Esophagus squamous epithelium (tissue), 5 donors: Measurements from ENCODE around the gene HILPDA. TPM values are rescaled to one million over a fixed set of nuclear protein-coding genes. Genes with fewer than 3 reads are reported as not detected.

Source experiments
- DNase-seq: peaks from one replicate; lab custom pipeline; 2025; lab: John Stamatoyannopoulos, UW
- H3K27ac ChIP-seq, 4 donors: fragments of 200-600 bp; sonication (generic); one replicate each; pipeline ENCODE4 v1.5.1; 2016 to 2019; ENCODE audit warnings: mild to moderate bottlenecking in 1 of 4
- H3K27me3 ChIP-seq, 4 donors: fragments of 200-600 bp; sonication (generic); 1 replicate in 3 of 4; 2 replicates in 1 of 4; pipeline versions ENCODE4 v1.5.1 to v1.6.0; 2017 to 2021; ENCODE audit warnings: antibody characterized with exemption in 1 of 4
- H3K36me3 ChIP-seq, 3 donors: fragments of 200-600 bp; sonication (generic); one replicate each; pipeline ENCODE4 v1.5.1; 2016 to 2019
- H3K4me1 ChIP-seq, 3 donors: fragments of 200-600 bp; sonication (generic); one replicate each; pipeline ENCODE4 v1.5.1; 2017 to 2019
- H3K4me3 ChIP-seq, 4 donors: fragments of 200-600 bp; sonication (generic); 1 replicate in 3 of 4; 2 replicates in 1 of 4; pipeline ENCODE4 v1.5.1; 2016 to 2019; ENCODE audit warnings: mild to moderate bottlenecking in 2 of 4, moderate library complexity in 1 of 4
- H3K9me3 ChIP-seq, 3 donors: fragments of 200-600 bp; sonication (generic); one replicate each; pipeline ENCODE4 v1.5.1; 2016 to 2019
- CTCF ChIP-seq, 6 experiments: fragments of 450-650 bp in 4 of 6; fragments of 200-600 bp in 2 of 6; sonication (generic) in 2 of 6; IDR thresholded peaks; one replicate each; pipeline ENCODE4 v1.5.1; 2016 to 2019; ENCODE audit warnings: antibody characterized with exemption in 6 of 6, mild to moderate bottlenecking in 4 of 6, moderate library complexity in 4 of 6
- POLR2A ChIP-seq, 4 donors: fragments of 450-650 bp; IDR thresholded peaks; one replicate each; pipeline ENCODE4 v1.6.1; 2017; ENCODE audit warnings: antibody characterized with exemption in 4 of 4, mild to moderate bottlenecking in 4 of 4, moderate library complexity in 3 of 4
- WGBS, 2 donors: methylation state at CpG; one replicate each; pipeline ENCODE4 v1.1.5; 2018; 5-methylcytosine and 5-hydroxymethylcytosine counted together
- intact Hi-C: fragments of 100-400 bp; cut with DNase I; formaldehyde crosslinking; loops from one replicate; pipeline ENCODE4 v1.15.0; 2022
- total RNA-seq, 4 donors: library from RNA; depleted of rRNA; stranded (reverse); fragments of >200 nt; gene quantifications; one replicate each; pipeline ENCODE4 v1.1.0, GENCODE V29; 2016
- donor health status: DM: yes; HTN: yes; CAD: no.

Gene HILPDA
- total RNA-seq, 4 donors from 2014 or later = 17.6 to 53.0 (median 21.9) TPM

DNA sequence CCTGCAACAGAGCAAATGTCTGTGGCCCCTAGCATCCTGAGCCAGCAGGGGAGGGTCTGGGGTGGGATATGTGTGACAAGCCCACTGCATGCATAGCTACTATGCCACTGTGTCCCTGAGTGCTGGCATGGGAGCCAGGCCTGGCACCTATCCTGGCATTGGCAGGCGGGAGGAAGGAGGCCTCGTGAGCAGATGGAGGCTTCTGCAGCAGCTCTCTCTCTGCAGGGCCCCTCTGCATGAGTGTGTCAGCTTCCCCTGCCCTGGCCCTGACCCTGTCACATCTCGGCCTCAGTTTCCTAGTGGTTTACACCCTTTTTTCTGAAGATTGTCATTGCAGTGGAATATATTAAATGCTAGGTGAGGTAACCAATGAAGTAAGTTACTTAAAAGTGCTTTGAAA, 32.8 kb upstream of the HILPDA start:
- WGBS, 2 donors = 63 to 70% methylated on average over 3 of the region's 3 CpGs
- intact Hi-C loops = no loop called here
- H3K4me3 ChIP-seq = no peak overlapping the region

DNA sequence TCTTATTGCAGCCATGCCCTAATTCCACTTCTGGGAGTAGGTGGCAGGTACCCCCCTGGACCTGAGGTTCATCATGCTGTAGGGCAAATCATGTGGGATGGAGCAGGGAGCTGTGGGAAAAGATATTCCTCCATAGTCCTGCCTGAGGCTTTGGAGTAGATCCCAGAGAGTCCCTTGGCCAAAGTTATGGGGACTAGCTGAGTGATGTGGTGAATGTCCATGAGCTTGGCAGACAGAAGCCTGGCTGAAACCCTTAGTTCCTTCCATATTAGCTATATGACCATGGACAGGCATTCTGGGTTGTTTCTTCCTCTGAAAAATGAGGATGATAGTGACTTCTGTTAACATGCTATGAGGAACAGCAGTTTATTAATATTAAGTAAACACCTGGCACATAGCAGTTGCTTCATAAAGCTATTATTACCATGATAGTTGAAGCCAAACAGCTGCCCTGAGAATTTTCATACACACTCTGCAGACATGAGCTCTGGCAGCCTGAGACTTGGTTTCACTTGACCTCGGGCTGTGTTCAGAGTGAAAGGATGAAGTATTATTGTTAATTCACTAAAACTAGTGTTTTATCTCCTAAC, 30.9 kb upstream of the HILPDA start:
- Histone ChIP-seq H3K9me3 (no peaks in the 10 kb centered on the region), H3K27me3 (no peaks in the 10 kb centered on the region), H3K36me3 (no peaks in the 10 kb centered on the region), H3K4me1 (peaks cover 0 to 23% (median 0%) of the 10 kb centered on the region in 3 donors), H3K27ac (no peak overlapping the region), H3K4me3 (no peak overlapping the region)
- DNase-seq = no peak
- 35 to 60% methylated on average over 1 of the region's 1 CpG for WGBS, 2 donors
- intact Hi-C loops = loop anchor here (2.0 kb wide), 1 partner anchor 26 kb away; no protein-coding TSS in a partner anchor
- no peak for TF ChIP-seq CTCF (IDR thresholded peaks at IDR 0.05)
- no peak for TF ChIP-seq POLR2A (IDR thresholded peaks at IDR 0.05)

More for the DNA sequence above, 32.8 kb upstream of the HILPDA start:
- Histone ChIP-seq H3K9me3 (no peaks in the 10 kb centered on the region), H3K36me3 (no peaks in the 10 kb centered on the region), H3K27me3 (no peaks in the 10 kb centered on the region), H3K27ac (no peak overlapping the region), H3K4me1 (peaks cover 0 to 15% (median 0%) of the 10 kb centered on the region in 3 donors)
- TF ChIP-seq CTCF (IDR thresholded peaks at IDR 0.05) (no peak), POLR2A (IDR thresholded peaks at IDR 0.05) (no peak)
- no peak for DNase-seq

DNA sequence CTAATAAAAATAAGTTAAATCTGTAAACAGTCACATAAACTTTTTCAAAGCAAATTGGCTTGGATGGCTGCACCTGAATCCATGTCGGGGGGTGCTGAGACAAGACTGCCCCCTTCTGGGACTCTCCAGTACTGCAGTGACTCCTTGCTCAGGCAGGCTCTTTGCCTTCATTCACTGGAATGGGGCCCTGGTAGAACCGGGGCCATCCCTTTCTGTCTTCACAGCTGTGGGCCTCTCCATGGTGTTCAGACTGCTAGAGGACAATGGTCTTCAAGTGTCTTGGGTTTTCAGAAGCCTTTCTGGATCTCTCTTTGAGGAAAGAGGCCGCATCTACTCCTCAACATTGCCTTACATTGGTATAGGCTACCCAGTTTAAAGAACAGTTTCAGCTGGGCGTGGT, 29.8 kb upstream of the HILPDA start:
- 8 to 38% methylated on average over 3 to 4 of the region's 4 CpGs for WGBS, 2 donors
- Histone ChIP-seq H3K36me3 (no peaks in the 10 kb centered on the region), H3K27ac (no peak overlapping the region), H3K4me1 (peaks cover 0 to 34% (median 2%) of the 10 kb centered on the region in 3 donors), H3K27me3 (no peaks in the 10 kb centered on the region), H3K4me3 (no peak overlapping the region), H3K9me3 (no peaks in the 10 kb centered on the region)
- intact Hi-C loops = loop anchor here (2.0 kb wide), 2 partner anchors 27 to 35 kb away; no protein-coding TSS in a partner anchor
- peak; percentile 77 to 95 (median 93) for TF ChIP-seq CTCF (IDR thresholded peaks at IDR 0.05)
- TF ChIP-seq POLR2A (IDR thresholded peaks at IDR 0.05) = no peak
- DNase-seq = no peak

DNA sequence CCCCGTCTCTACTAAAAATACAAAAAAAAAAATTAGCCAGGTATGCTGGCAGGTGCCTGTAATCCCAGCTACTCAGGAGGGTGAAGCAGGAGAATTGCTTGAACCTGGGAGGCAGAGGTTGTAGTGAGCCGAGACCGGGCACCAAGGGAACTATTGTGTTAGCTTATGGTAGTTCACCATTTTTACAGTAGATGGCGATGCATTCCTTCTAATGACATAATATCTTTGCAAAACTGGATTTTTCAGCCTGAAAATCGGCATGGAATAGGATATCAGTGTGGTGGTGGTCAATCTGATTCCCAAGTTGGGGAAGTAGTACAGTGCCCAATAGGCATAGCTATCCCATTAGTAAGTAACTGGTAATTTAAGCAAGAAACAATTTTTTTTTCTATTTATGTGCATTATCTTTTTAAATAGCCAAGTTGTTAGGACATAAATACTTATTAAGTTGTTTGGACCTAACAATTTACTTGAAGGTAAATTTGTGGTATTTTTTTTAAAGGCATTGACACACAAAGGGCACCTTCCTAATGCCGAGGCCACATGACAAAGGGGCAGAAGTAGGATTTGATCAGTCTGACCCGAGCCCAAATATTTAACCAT, 28.3 kb upstream of the HILPDA start:
- Histone ChIP-seq H3K36me3 (no peaks in the 10 kb centered on the region), H3K4me1 (peaks cover 0 to 49% (median 9%) of the 10 kb centered on the region in 3 donors), H3K27me3 (no peaks in the 10 kb centered on the region), H3K9me3 (no peaks in the 10 kb centered on the region), H3K27ac (no peak overlapping the region), H3K4me3 (no peak overlapping the region)
- peak; percentile 72 to 92 (median 84) for TF ChIP-seq CTCF (IDR thresholded peaks at IDR 0.05)
- TF ChIP-seq POLR2A (IDR thresholded peaks at IDR 0.05) = no peak
- WGBS, 2 donors = 12 to 15% methylated on average over 7 of the region's 7 CpGs
- intact Hi-C loops = loop anchor here (2.0 kb wide), 1 partner anchor 33 kb away; no protein-coding TSS in a partner anchor
- no peak for DNase-seq

GRCh38 chr7:128430207-128430606, 25.5 kb upstream of the HILPDA start:
- H3K9me3 ChIP-seq = no peaks in the 10 kb centered on the region
- DNase-seq = no peak
- intact Hi-C loops = no loop called here
- 75 to 85% methylated on average over 3 of the region's 3 CpGs for WGBS, 2 donors
- no peak overlapping the region for H3K4me3 ChIP-seq
- no peaks in the 10 kb centered on the region for H3K27me3 ChIP-seq
- H3K4me1 ChIP-seq = peaks cover 0 to 67% (median 14%) of the 10 kb centered on the region in 3 donors
- H3K36me3 ChIP-seq = no peaks in the 10 kb centered on the region
- TF ChIP-seq POLR2A (IDR thresholded peaks at IDR 0.05) = no peak
- no peak for TF ChIP-seq CTCF (IDR thresholded peaks at IDR 0.05)
- H3K27ac ChIP-seq = peak overlapping the region in 3 of 4 donors; percentile 77 to 86 (median 80)
